ENCODE data around the gene PACSIN3.

GRCh38 chr11:47204637-47204989 lies 18.4 kb upstream of the PACSIN3 start:
- TF ChIP-seq CTCF (IDR thresholded peaks at IDR 0.05) (no peak), POLR2A (IDR thresholded peaks at IDR 0.05) (no peak)
